ENCODE results near the gene OLIG3.

- no peak for TF ChIP-seq YY1 (IDR thresholded peaks at IDR 0.05; ENCODE audit: insufficient read depth, insufficient read length)
- no peak for TF ChIP-seq ZNF274 (IDR thresholded peaks at IDR 0.05; ENCODE audit: low read depth, low read length)
Observed at GRCh38 chr6:137519629-137520176, 25.5 kb upstream of the OLIG3 start.

All from NT2/D1 (cell line).